Measurements from ENCODE around the gene IFRD2.

IFRD2 gene

GRCh38 chr3:50242851-50243542, 49.2 kb downstream of the IFRD2 start:
- TF ChIP-seq POLR2AphosphoS5 (IDR thresholded peaks at IDR 0.05; ENCODE audit: borderline replicate concordance, low read depth, low read length) = no peak
- TF ChIP-seq FOXP2 (optimal IDR thresholded peaks at IDR 0.05; ENCODE audit: control extremely low read depth, extremely low read length, insufficient read depth) = no peak
- TF ChIP-seq EZH2 (IDR thresholded peaks at IDR 0.05) = no peak
- no peak overlapping the region for H3K4me3 ChIP-seq
- no peak overlapping the region for H3K9ac ChIP-seq (ENCODE audit: insufficient read length)
- no peak for DNase-seq (ENCODE audit: low read depth, low spot score)
- no peaks in the 10 kb centered on the region for H3K36me3 ChIP-seq (ENCODE audit: insufficient read depth, low read length)
- H3K9me3 ChIP-seq (ENCODE audit: low read depth, low read length) = no peaks in the 10 kb centered on the region
- no peak overlapping the region for H3K27ac ChIP-seq

- Histone ChIP-seq H3K9me3 (ENCODE audit: low read depth, low read length) (no peaks in the 10 kb centered on the region), H3K9ac (ENCODE audit: insufficient read length) (no peak overlapping the region), H3K27ac (no peak overlapping the region), H3K36me3 (ENCODE audit: insufficient read depth, low read length) (no peaks in the 10 kb centered on the region), H3K4me3 (no peak overlapping the region)
- DNase-seq (ENCODE audit: low read depth, low spot score) = no peak
- TF ChIP-seq EZH2 (IDR thresholded peaks at IDR 0.05) (no peak), FOXP2 (optimal IDR thresholded peaks at IDR 0.05; ENCODE audit: control extremely low read depth, extremely low read length, insufficient read depth) (no peak), POLR2AphosphoS5 (IDR thresholded peaks at IDR 0.05; ENCODE audit: borderline replicate concordance, low read depth, low read length) (no peak)
These were observed 49.9 kb downstream of the IFRD2 start for GRCh38 chr3:50242381-50242770.

DNA sequence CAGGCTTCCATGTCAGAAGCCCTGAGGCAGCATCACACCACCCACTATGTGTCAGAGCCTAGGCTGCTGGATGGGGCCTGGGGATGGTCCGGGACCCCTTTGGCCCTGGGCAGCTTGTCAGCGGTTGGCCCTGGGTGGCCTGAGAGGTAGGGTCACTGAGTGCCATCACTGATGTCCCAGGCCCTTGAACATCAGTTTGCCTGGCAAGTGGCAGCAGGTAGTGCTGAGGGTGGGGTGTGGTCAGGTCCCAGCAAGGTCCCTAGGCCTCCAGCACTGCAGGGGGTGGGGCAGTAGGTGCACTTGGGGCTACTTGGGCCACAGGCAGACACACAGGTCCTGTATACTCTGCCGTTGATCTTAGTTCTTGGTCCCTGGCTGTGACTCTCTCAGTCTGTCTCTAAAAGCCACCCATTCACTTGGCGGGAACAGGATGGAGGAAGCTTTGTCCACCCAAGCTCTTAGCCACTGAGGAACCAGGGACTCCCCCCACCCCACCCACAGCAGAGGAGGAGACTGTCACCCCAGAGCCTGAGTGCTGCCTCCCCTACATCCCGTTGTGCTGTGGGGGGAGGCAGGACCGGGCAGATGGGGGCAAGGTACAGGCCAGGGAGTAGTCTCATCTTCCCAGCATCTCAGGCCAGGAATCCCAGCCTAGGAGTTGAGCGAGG, 50.4 kb downstream of the IFRD2 start:
- Histone ChIP-seq H3K9ac (ENCODE audit: insufficient read length) (no peak overlapping the region), H3K9me3 (ENCODE audit: low read depth, low read length) (no peaks in the 10 kb centered on the region), H3K36me3 (ENCODE audit: insufficient read depth, low read length) (no peaks in the 10 kb centered on the region), H3K4me3 (no peak overlapping the region), H3K27ac (no peak overlapping the region)
- no peak for TF ChIP-seq FOXP2 (optimal IDR thresholded peaks at IDR 0.05; ENCODE audit: control extremely low read depth, extremely low read length, insufficient read depth)
- TF ChIP-seq POLR2AphosphoS5 (IDR thresholded peaks at IDR 0.05; ENCODE audit: borderline replicate concordance, low read depth, low read length) = no peak
- no peak for TF ChIP-seq EZH2 (IDR thresholded peaks at IDR 0.05)
- DNase-seq (ENCODE audit: low read depth, low spot score) = no peak

GRCh38 chr3:50241163-50241562, 51.1 kb downstream of the IFRD2 start:
- DNase-seq (ENCODE audit: low read depth, low spot score) = no peak
- peak overlapping the region; percentile 50; the same call in 1 of the 2 replicates for H3K27ac ChIP-seq
- no peak overlapping the region for H3K9ac ChIP-seq (ENCODE audit: insufficient read length)
- TF ChIP-seq FOXP2 (optimal IDR thresholded peaks at IDR 0.05; ENCODE audit: control extremely low read depth, extremely low read length, insufficient read depth) (no peak), EZH2 (IDR thresholded peaks at IDR 0.05) (no peak), POLR2AphosphoS5 (IDR thresholded peaks at IDR 0.05; ENCODE audit: borderline replicate concordance, low read depth, low read length) (no peak; the same call in 1 of the 2 replicates)
- H3K9me3 ChIP-seq (ENCODE audit: low read depth, low read length) = no peaks in the 10 kb centered on the region
- H3K4me3 ChIP-seq = no peak overlapping the region
- no peaks in the 10 kb centered on the region for H3K36me3 ChIP-seq (ENCODE audit: insufficient read depth, low read length)

GRCh38 chr3:50239649-50240048, 52.6 kb downstream of the IFRD2 start:
- H3K36me3 ChIP-seq (ENCODE audit: insufficient read depth, low read length) = no peaks in the 10 kb centered on the region
- H3K9me3 ChIP-seq (ENCODE audit: low read depth, low read length) = no peaks in the 10 kb centered on the region
- no peak overlapping the region for H3K4me3 ChIP-seq
- H3K9ac ChIP-seq (ENCODE audit: insufficient read length) = no peak overlapping the region
- no peak for DNase-seq (ENCODE audit: low read depth, low spot score)
- peak overlapping the region; percentile 21; the same call in 1 of the 2 replicates for H3K27ac ChIP-seq
- TF ChIP-seq FOXP2 (optimal IDR thresholded peaks at IDR 0.05; ENCODE audit: control extremely low read depth, extremely low read length, insufficient read depth) (no peak), EZH2 (IDR thresholded peaks at IDR 0.05) (no peak)

DNA sequence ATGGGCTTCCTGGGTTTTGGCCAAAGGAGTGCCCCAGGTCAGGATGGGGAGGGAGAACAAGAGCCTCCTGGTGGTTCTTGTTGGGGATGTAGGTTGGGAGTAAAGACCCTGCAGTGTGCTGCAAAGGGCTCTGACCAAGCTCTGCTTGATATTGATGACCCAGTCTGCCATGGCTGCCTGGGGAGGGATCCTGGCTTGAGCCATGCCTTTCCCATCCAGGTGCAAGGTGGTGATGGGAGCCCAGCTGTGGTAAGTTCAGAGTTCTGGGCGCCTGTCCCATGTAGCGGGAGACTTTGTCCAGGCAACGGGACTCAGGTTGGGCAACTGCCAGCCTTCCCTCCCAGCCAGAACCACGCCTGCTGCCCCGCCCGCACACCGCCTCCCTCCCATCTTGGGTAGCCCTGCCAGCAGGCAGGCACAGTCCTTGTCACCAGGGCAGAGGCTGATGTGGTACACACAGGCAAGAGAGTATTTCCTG, 53.6 kb downstream of the IFRD2 start:
- Histone ChIP-seq H3K9me3 (ENCODE audit: low read depth, low read length) (no peaks in the 10 kb centered on the region), H3K4me3 (peak overlapping the region; percentile 82), H3K27ac (no peak overlapping the region), H3K9ac (ENCODE audit: insufficient read length) (no peak overlapping the region), H3K36me3 (ENCODE audit: insufficient read depth, low read length) (no peaks in the 10 kb centered on the region)
- DNase-seq (ENCODE audit: low read depth, low spot score) = no peak
- TF ChIP-seq EZH2 (IDR thresholded peaks at IDR 0.05) (no peak), FOXP2 (optimal IDR thresholded peaks at IDR 0.05; ENCODE audit: control extremely low read depth, extremely low read length, insufficient read depth) (no peak), POLR2AphosphoS5 (IDR thresholded peaks at IDR 0.05; ENCODE audit: borderline replicate concordance, low read depth, low read length) (no peak)

DNA sequence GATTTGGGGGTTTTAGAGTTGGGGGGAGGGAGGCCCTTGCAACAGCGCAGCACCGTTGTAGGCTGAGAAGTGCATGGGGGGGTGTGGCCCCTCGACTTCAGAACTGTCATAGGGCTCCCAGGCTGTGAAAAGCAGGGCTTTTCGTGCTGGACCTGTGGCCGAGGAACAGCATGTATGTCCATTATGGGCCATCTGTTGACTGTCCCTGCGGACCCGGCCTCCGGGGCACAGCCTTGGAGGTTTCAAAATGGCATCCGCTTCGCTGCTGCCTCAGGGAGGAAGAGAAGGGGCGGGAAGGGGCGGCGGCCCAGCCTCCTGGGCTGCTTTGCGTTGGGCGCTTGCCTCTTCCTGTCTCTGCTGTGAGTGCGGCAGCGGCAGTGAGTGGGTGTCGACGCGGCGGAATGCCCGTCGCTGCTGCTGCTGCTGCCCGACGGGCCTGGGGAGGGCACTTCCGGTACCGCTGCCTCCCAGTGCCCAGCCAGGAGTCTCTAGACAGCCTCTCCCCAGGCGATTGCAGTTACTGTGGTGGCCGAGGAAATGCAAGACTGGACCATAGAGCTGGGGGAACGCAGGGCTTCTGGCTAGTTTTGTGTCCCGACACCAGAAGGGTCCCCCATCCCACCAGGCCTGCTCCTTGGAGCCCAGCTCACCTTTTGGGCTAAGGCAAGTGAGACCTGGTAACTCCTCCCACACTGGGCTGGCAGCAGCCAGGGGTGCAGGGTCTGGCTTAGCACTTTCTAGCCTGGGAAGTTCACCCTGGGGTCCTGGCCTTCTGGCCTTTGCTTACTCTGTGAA, 54.3 kb downstream of the IFRD2 start:
- no peak for DNase-seq (ENCODE audit: low read depth, low spot score)

More for the DNA sequence above, 54.3 kb downstream of the IFRD2 start:
- Histone ChIP-seq H3K27ac (no peak overlapping the region), H3K36me3 (ENCODE audit: insufficient read depth, low read length) (no peaks in the 10 kb centered on the region), H3K4me3 (peak overlapping the region; percentile 82), H3K9ac (ENCODE audit: insufficient read length) (peak overlapping the region; percentile 69), H3K9me3 (ENCODE audit: low read depth, low read length) (no peaks in the 10 kb centered on the region)
- TF ChIP-seq EZH2 (IDR thresholded peaks at IDR 0.05) (no peak), FOXP2 (optimal IDR thresholded peaks at IDR 0.05; ENCODE audit: control extremely low read depth, extremely low read length, insufficient read depth) (no peak), POLR2AphosphoS5 (IDR thresholded peaks at IDR 0.05; ENCODE audit: borderline replicate concordance, low read depth, low read length) (no peak)
